ENCODE data around the gene NAT9.

The NAT9 gene

GRCh38 chr17:74744714-74745547 is 31.2 kb downstream of the NAT9 start:
- peak; percentile 71 for DNase-seq (ENCODE audit: low spot score)

- no peak for DNase-seq (ENCODE audit: low spot score)
These were observed 31.8 kb downstream of the NAT9 start for GRCh38 chr17:74744349-74744713.

DNA sequence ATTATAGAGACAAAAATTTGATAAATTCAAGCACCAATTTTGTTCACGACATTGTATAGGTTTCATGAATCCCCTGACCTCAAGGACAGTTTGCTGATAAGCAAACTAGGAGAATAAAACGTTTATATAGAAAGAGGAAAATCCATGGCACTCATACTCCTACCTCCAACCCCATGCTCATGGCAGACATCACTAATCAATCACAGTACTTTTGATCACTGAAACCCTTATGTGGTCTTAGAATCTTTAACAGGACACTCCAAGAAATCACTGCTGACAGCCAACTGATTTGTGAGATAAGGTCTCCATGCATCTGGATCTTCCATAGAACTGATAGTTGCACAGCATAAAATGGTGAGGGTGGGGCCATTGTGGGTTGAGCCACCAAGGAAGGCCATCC is 32.4 kb downstream of the NAT9 start:
- DNase-seq (ENCODE audit: low spot score), result no peak

- DNase-seq (ENCODE audit: low spot score), result no peak
These were observed 33.1 kb downstream of the NAT9 start for GRCh38 chr17:74742978-74743545.

DNA sequence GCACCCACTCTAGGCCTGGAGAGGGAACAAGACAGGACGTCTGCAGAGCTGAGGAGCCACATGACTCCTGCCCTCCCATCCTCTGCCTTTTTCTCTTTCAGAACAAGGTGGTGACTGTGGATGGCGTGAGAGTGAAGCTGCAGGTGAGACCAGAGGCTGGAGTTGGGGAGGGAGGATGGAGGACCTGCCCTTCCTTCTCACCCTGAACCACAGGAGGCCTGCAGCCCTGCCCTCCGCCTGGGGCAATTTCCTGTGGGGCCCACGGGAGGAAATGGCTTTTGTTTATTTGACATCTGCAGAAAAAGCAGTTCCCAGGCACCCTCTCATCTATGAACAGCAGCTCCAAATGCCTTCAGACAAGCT is 34.0 kb downstream of the NAT9 start:
- no peak for DNase-seq (ENCODE audit: low spot score)

DNA sequence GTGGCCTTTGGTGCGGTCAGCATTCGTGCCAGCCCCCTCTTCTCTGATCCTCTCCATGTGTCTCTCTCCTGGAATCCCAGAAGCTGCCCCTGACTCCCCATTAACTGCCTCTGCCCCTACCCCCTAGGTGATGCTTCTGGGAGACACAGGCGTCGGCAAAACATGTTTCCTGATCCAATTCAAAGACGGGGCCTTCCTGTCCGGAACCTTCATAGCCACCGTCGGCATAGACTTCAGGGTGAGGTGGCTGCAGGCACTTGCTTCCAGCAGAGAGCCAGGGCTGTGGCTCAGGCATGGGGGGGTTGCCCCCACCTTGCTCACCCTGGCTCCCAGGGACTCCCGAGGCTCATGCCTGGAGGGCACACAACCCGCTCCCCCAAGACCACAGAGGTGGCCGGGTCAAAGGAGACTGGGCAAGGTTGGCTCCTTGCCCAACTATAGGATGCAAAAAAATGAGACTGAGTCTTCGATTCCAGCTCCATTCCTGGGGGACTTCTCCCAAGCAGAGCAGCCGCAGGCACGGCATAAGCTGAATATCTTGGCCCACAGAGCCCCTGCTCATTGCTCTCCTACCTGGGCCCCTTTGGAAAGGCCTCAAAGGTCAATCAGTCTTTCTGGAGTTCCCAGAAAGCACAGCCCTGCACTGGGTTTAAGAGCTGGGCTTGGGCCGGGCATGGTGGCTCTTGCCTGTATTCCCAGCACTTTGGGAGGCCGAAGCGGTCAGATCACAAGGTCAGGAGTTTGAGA is 35.3 kb downstream of the NAT9 start:
- DNase-seq (ENCODE audit: low spot score), result no peak

GRCh38 chr17:74740173-74740572 is 36.0 kb downstream of the NAT9 start:
- no peak for DNase-seq (ENCODE audit: low spot score)

DNA sequence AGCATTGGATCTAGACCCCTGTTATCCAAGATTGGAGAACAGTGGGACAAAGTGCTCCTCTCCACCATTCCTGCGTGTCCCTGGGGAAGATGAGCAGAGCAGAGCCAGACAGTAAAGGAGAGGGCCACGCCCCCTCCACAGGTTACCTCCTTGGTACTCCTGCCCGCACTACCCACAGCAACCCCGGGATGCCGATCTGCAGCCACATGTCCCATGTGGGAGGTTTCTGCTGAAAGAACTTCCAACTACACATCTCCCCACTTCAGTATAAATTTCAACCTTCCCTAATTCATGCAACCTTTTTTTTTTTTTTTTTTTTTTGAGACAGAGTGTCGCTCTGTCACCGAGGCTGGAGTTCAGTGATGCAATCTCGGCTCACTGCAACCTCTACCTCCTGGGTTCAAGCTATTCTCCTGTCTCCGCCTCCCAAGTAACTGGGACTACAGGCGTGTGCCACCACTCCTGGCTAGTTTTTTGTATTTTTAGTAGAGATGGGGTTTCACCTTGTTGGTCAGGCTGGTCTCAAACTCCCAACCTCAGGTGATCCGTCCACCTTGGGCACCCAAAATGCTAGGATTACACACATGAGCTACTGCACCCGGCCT is 36.8 kb downstream of the NAT9 start:
- no peak for DNase-seq (ENCODE audit: low spot score)

- DNase-seq (ENCODE audit: low spot score), result no peak
These were observed 37.8 kb downstream of the NAT9 start for GRCh38 chr17:74738051-74738996.

- DNase-seq (ENCODE audit: low spot score), result no peak
These were observed 38.7 kb downstream of the NAT9 start for GRCh38 chr17:74737299-74738050.

GRCh38 chr17:74736513-74737298 is 39.4 kb downstream of the NAT9 start, which contains the start of gene RAB37:
TSS of gene RAB37 (plus strand) at chr17:74737256. CDS start at chr17:74737273, 17 bp downstream.
- DNase-seq (ENCODE audit: low spot score), result no peak

DNA sequence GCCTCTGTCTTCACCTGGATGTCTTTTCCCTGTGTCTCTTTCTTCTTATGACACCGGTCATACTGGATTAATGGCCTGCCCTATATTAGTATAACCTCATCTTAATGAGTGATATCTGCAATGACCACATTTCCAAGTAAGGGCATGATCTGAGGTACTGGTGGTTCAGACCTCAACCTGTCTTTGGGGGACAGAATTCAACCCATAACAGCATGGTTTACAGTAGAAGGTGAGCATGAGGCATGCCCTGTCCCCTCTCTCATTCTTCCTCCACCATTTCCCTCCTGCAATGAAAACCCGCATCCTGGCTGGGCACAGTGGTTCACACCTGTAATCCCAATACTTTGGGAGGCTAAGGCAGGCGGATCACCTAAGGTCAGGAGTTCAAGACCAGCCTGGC is 41.9 kb downstream of the NAT9 start:
- no peak for DNase-seq (ENCODE audit: low spot score)

- DNase-seq (ENCODE audit: low spot score), result no peak
These were observed 42.6 kb downstream of the NAT9 start for GRCh38 chr17:74733365-74734122.

GRCh38 chr17:74732042-74732867 is 43.9 kb downstream of the NAT9 start:
- DNase-seq (ENCODE audit: low spot score), result no peak

GRCh38 chr17:74731347-74731605 is 44.9 kb downstream of the NAT9 start:
- no peak for DNase-seq (ENCODE audit: low spot score)

- no peak for DNase-seq (ENCODE audit: low spot score)
These were observed 45.4 kb downstream of the NAT9 start for GRCh38 chr17:74730491-74731346.

DNA sequence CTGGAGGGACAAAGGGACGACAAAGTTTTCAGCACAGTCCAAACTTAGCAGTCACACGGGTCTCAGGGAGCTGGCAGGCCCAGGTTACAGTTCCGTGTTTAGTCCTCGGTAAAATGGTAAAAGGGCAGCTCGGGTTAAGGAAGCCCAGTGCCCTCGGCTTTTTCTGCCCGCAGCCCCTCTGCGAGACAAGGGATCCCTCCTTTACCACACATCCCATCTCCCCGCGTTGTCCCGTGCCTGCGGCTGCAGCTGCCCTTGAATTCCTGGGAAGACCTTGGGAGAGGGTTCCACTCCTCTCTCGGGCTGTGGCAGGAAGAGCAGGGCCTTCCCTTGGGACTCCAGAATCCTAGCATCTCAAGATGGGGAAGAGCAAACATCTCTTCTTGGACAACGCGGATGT is 46.3 kb downstream of the NAT9 start:
- no peak for DNase-seq (ENCODE audit: low spot score)

DNA sequence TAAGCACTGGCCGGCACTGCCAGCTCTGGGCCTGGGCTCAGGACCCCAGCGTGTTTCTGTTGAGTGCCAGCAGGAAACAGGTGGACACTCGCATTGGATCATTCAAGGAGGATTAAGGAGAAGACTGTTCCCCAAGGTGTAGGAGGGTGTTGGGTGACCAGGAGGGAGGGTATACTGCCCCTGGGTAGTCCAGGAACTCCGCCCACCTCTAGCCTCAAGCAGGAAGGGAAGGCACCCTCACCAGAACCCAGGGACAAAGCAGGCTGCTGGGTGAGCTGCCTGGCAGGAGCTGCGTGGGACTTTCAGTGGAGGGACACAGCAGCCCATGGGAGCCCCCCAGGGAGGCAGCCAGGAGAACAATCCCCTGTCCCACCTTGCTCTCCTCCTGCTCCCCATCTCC is 46.8 kb downstream of the NAT9 start:
- DNase-seq (ENCODE audit: low spot score), result no peak
